Putamen (tissue), 1 donor: ENCODE measurements around the gene RNMT.

Experiments
- DNase-seq: peaks from one replicate; pipeline ENCODE4 v3.0.0-alpha.2; 2016; ENCODE audit warnings: low spot score

Gene RNMT

GRCh38 chr18:13811993-13812392 lies 85.5 kb downstream of the RNMT start:
- DNase-seq = no peak

GRCh38 chr18:13813271-13813849 lies 86.9 kb downstream of the RNMT start:
- DNase-seq = peak; percentile 47
